PFSK-1 (cell line): Measurements from ENCODE around the gene ISG15.

Source experiments
- REST ChIP-seq, 2 experiments: IDR thresholded peaks; 2 replicates each; pipeline versions ENCODE4 v1.6.1 to v1.8.0; 2011 to 2012; ENCODE audit warnings: low read depth in 2 of 2, low read length in 2 of 2, control low read depth in 1 of 2, inconsistent platforms in 1 of 2, mild to moderate bottlenecking in 1 of 2, moderate library complexity in 1 of 2; ENCODE audit not compliant: insufficient read depth in 1 of 2
- SIN3A ChIP-seq: IDR thresholded peaks from 2 replicates; pipeline ENCODE4 v1.6.1; 2012; ENCODE audit warnings: mild to moderate bottlenecking, low read length, moderate library complexity, borderline replicate concordance; ENCODE audit not compliant: insufficient read depth

- TF ChIP-seq REST (IDR thresholded peaks at IDR 0.05; ENCODE audit: insufficient read depth in 1 of 2, low read depth in 2 of 2, low read length in 2 of 2) (no peak), SIN3A (no peak)
Observed at GRCh38 chr1:991895-992294, 21.4 kb upstream of the ISG15 start.
